ENCODE results near the gene BUD13. TPM values are rescaled to one million over a fixed set of nuclear protein-coding genes. Genes with fewer than 3 reads are reported as not detected.

The BUD13 gene
- total and polyA plus RNA-seq, 10 of the 15 experiments (the other 5 are each of a cell fraction or from before 2014, with no cell fraction given) = 10.9 to 36.5 (median 24.7) TPM

DNA sequence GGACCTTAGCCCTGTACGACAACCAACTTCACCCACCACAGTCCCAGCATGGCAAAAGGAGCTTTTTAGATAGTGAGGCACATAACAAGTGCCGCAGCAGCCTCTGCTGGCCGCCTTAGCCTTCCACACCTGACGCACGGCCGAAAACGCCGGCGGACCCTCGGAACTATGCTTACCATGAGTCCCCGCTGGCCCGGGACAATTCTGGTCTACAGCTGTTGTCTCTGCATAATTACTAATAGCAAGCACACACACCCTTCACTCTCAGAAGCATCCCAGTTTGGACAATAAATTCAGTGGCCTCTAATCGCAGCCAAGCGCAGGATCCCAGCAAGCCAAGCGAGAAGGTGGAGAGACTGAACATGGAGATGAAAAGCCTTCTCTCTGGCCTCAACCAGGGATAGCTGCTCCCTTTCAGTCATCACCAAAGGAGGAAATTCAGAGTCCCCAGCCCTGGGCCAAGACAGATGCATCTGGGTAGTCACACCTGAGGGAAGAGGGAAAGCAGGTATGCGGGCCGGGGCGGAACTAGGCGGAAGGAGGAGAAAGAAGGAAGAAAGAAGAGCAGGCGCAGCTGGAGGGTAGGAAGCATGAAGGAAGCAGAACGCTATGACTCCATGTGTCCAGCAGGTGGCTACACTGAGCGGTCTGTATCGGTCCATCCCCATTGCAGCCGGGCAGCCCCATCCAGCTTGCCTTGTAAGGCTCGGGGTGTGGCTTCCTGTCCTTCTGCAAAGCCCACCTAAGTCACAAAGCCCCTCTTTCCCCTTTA lies 40.3 kb downstream of the BUD13 start (continued):
- TF ChIP-seq, protein P1, sequence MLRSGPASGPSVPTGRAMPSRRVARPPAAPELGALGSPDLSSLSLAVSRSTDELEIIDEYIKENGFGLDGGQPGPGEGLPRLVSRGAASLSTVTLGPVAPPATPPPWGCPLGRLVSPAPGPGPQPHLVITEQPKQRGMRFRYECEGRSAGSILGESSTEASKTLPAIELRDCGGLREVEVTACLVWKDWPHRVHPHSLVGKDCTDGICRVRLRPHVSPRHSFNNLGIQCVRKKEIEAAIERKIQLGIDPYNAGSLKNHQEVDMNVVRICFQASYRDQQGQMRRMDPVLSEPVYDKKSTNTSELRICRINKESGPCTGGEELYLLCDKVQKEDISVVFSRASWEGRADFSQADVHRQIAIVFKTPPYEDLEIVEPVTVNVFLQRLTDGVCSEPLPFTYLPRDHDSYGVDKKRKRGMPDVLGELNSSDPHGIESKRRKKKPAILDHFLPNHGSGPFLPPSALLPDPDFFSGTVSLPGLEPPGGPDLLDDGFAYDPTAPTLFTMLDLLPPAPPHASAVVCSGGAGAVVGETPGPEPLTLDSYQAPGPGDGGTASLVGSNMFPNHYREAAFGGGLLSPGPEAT (IDR thresholded peaks at IDR 0.05; ENCODE audit: low read depth) = no peak
- TF ChIP-seq, protein P2, sequence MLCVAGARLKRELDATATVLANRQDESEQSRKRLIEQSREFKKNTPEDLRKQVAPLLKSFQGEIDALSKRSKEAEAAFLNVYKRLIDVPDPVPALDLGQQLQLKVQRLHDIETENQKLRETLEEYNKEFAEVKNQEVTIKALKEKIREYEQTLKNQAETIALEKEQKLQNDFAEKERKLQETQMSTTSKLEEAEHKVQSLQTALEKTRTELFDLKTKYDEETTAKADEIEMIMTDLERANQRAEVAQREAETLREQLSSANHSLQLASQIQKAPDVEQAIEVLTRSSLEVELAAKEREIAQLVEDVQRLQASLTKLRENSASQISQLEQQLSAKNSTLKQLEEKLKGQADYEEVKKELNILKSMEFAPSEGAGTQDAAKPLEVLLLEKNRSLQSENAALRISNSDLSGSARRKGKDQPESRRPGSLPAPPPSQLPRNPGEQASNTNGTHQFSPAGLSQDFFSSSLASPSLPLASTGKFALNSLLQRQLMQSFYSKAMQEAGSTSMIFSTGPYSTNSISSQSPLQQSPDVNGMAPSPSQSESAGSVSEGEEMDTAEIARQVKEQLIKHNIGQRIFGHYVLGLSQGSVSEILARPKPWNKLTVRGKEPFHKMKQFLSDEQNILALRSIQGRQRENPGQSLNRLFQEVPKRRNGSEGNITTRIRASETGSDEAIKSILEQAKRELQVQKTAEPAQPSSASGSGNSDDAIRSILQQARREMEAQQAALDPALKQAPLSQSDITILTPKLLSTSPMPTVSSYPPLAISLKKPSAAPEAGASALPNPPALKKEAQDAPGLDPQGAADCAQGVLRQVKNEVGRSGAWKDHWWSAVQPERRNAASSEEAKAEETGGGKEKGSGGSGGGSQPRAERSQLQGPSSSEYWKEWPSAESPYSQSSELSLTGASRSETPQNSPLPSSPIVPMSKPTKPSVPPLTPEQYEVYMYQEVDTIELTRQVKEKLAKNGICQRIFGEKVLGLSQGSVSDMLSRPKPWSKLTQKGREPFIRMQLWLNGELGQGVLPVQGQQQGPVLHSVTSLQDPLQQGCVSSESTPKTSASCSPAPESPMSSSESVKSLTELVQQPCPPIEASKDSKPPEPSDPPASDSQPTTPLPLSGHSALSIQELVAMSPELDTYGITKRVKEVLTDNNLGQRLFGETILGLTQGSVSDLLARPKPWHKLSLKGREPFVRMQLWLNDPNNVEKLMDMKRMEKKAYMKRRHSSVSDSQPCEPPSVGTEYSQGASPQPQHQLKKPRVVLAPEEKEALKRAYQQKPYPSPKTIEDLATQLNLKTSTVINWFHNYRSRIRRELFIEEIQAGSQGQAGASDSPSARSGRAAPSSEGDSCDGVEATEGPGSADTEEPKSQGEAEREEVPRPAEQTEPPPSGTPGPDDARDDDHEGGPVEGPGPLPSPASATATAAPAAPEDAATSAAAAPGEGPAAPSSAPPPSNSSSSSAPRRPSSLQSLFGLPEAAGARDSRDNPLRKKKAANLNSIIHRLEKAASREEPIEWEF (IDR thresholded peaks at IDR 0.05; ENCODE audit: insufficient replicate concordance, low read depth, low read length) = no peak
- TF ChIP-seq YY1 (IDR thresholded peaks at IDR 0.05; ENCODE audit: low read depth, low read length) (peak; percentile 72), ZSCAN29 (IDR thresholded peaks at IDR 0.05) (no peak), KLF5 (IDR thresholded peaks at IDR 0.05; ENCODE audit: partially characterized antibody) (no peak), GABPA (IDR thresholded peaks at IDR 0.05; ENCODE audit: low read depth) (no peak), CHD2 (IDR thresholded peaks at IDR 0.05; ENCODE audit: borderline replicate concordance, low read depth, low read length) (no peak), NRF1 (conservative IDR thresholded peaks at IDR 0.05; ENCODE audit: low read depth, low read length) (no peak), ZNF687 (IDR thresholded peaks at IDR 0.05) (no peak), HDGF (IDR thresholded peaks at IDR 0.05) (no peak)
- TF ChIP-seq, protein P3, sequence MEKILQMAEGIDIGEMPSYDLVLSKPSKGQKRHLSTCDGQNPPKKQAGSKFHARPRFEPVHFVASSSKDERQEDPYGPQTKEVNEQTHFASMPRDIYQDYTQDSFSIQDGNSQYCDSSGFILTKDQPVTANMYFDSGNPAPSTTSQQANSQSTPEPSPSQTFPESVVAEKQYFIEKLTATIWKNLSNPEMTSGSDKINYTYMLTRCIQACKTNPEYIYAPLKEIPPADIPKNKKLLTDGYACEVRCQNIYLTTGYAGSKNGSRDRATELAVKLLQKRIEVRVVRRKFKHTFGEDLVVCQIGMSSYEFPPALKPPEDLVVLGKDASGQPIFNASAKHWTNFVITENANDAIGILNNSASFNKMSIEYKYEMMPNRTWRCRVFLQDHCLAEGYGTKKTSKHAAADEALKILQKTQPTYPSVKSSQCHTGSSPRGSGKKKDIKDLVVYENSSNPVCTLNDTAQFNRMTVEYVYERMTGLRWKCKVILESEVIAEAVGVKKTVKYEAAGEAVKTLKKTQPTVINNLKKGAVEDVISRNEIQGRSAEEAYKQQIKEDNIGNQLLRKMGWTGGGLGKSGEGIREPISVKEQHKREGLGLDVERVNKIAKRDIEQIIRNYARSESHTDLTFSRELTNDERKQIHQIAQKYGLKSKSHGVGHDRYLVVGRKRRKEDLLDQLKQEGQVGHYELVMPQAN (conservative IDR thresholded peaks at IDR 0.05) = no peak
- TF ChIP-seq, protein P4, sequence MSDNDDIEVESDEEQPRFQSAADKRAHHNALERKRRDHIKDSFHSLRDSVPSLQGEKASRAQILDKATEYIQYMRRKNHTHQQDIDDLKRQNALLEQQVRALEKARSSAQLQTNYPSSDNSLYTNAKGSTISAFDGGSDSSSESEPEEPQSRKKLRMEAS (IDR thresholded peaks at IDR 0.05; ENCODE audit: low read depth, low read length) = no peak
